OCI-LY1 (cell line): Measurements from ENCODE around the gene CD68.

ENCODE experiments used
- CTCF ChIP-seq: fragments of 200-600 bp; sonication (generic), shearing (Covaris generic); IDR thresholded peaks from 2 replicates; pipeline ENCODE4 v1.5.1; 2017; ENCODE audit warnings: mild to moderate bottlenecking, antibody characterized with exemption, low read length, moderate library complexity, mixed read lengths
- EZH2 ChIP-seq: fragments of 200-600 bp; sonication (generic), shearing (Covaris generic); IDR thresholded peaks from 2 replicates; pipeline ENCODE4 v1.8.0; 2017; ENCODE audit warnings: borderline replicate concordance, mixed run types, mild to moderate bottlenecking, antibody characterized with exemption, low read length, moderate library complexity, mixed read lengths

- TF ChIP-seq CTCF (no peak), EZH2 (no peak)
Measured at GRCh38 chr17:7579001-7579833, at the start of gene CD68.
